HG02571 (cell line): ENCODE results near the gene PHACTR1.
"Not testable (repeated sequence)": the region's sequence is repeated elsewhere in the genome, so short reads cannot be mapped to it uniquely, and the experiment has no call there.

Experiments
- ATAC-seq: cut with Tn5 transposase; IDR thresholded peaks from one replicate; pipeline ENCODE4 v1.9.1; 2021; ENCODE audit warnings: mild to moderate bottlenecking, moderate library complexity; ENCODE audit not compliant: unreplicated experiment

Gene PHACTR1

DNA sequence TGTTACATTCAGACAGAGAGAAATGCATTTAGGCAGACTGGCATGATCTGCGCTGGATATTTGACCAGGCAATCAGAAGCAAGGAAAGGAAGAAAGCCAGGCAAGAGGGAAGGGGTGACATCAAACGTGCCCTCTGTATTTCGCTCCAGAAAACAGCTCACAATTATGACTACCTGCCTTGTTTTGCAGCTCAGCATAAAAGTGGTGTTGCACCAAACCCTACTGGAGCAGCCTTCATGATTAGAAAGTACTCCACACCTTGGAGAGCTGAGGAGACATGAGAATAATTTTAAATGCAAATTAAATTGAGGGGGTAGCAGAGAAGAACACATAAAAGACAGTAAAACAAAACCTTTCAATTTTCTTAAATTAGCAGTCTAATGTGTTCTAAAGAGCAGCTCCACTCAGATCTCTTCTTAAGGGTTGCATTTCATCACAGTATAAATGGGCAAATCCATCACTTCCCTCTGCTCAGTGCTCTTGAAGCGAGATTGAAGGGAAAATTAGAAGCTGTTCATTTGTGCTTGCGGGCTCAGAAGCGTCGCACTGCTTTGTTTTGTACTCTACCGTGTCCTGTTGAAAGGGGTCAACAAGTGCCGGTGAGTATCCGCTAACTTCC, at the start of gene PHACTR1:
Gene PHACTR1 (plus strand): TSS at position 470 of the 619 bp plus-strand sequence.
- ATAC-seq: no peak

DNA sequence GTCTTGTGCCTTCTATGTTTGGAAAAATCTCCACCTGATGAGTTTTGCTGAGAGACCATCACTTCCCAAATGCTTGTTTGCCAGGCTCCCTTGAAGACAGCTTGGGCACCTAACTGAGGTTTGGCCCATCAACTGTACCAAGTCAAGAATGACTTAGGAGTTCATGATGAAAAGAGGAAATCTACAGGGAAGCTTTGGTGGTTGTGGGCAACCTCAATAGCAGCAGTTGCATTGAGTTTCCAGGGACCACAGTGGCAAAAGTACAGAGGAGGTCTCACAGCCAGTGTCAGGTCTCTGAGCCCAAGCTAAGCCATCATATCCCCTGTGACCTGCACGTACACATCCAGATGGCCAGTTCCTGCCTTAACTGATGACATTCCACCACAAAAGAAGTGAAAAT, 49.7 kb upstream of the PHACTR1 start:
- ATAC-seq: no peak

DNA sequence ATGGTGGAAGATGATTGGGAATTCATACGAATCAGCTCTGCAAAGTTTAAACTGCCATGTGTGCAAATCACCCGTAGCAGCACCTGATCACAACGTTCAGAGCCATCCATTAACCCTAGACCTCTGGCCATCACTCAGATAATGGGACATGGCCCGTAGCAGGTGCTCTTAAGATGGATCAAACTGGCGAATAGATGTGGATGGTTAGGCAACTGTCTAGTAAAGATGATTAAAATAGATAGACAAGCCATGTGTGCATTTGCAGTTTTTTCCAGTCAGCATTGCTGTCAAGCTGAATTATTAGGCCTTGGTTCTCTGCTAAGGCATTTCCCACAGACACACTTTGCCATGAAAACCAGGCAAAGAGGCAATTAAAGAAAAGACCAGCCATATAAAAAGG, 40.6 kb upstream of the PHACTR1 start:
- no peak for ATAC-seq

DNA sequence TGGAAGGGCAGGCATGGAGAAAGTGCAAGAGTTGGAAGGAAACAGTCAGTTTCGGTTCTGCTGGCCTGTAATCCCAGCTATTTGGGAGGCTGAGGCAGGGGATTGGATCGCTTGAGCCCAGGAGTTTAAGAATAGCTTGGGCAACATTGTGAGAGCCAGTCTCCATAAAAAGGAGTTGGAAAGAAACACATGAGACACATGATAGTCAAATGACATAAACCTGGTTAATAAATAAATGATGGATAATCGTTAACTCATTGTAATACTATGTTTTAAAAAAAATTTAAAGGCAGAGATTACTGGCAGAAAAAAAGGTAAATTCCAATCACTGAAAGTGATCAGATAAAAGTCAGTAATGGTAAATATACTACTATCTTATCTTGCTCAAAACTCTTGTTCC, 37.2 kb upstream of the PHACTR1 start:
- ATAC-seq: no peak

DNA sequence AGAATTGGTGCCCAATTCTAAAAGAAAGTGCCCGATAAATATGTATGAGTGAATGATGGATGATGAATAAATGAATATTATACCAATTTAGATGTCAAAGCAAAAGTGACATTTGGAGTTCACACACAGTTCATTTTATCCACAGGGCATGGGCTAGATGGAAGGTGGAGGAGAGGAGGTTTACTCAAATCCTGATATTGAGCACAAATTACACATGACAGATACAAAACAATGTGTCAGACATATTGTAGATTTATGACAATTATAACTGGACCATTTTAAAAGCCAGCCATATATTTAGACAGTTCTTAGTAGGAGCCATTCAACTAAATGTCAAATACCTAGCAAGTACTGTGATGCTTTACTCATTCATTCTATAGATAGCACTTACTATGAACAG, 23.4 kb upstream of the PHACTR1 start:
- no peak for ATAC-seq

DNA sequence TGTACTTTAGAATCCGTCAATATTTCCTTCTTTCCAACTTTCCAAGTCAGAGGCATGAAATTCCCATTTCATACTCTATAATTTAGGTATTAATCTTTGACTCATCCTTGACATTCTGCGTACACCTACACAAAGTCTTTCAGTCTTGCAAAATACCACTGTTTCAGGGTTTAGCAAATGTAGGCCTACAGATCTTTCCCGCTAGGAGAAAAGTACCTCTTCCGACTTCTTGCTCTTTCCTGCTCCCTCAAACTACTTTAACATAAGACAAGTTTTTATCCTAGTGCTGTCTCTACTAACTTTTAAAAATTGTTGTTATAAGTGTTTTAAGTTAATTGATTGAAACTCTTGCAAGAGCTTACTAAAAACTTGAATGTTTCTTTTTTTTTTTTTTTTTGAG, 18.3 kb upstream of the PHACTR1 start:
- ATAC-seq: no peak

DNA sequence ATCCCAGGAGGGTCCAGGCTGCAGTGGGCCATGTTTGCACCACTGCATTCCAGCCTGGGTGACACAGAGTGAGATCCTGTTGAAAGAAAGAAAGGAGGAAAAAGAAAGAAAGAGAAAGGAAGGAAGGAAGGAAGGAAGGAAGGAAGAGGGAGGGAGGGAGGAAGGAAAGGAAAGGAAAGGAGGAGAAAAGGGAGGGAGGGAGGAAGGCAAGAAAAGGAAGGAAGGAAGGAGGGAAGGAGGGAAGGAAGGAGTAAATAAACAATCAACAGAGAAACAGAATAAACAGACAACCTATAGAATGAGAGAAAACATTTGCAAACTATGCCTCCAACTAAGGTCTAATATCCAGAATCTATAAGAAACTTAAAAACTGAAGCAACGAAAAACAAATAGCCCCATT, 11.6 kb upstream of the PHACTR1 start:
- ATAC-seq: no peak

DNA sequence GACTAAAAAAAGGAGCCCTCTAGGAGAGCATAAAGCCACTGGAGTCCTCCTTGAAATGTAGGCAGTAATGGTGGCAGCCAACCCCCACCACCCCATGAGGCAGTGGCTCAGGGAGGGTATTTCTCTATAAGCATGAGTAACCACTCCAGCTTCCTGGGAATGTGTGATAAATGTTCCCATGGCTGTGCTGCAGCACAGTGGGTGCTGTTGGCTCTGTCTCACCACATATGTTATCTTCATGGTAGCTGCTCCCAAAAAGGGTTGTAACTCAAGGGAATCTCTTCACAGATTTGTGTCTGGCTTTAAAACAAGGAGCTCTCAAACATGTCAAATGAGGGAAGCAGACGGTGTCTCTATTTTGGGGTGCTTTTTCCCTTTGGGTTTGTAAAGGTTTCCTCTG, 7.5 kb upstream of the PHACTR1 start:
- no peak for ATAC-seq

DNA sequence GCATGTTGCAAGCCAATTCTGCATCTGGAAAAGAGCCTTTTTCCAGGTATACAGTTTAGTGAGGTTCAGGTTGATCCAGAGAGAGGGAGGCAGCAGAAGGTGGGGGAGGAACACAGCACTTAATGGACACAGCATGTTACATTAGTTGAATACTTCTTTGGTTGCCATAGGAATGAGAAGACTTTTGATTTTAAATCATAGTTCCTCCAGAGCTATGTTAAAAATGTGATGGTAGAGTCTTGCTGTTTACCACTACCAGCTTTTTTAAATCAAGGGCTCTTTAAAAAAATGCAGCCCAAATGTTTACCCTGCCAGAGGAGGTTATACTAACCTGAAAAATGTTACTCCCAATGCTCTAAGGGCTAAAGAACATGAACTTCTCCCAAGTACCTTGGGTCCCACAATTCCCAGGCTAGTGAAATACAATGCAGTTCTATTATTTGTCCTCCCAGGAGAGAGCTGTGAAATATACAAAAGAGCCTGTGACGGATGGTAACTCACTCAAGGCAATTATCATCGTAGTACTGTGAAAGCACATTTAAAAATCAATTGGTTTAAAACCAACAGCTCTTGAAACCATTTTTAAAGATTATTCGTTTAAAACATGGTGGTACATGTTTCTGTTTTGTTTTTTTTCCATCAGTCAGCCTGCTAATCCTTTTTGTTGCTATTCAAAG, 6.9 kb upstream of the PHACTR1 start:
- no peak for ATAC-seq

DNA sequence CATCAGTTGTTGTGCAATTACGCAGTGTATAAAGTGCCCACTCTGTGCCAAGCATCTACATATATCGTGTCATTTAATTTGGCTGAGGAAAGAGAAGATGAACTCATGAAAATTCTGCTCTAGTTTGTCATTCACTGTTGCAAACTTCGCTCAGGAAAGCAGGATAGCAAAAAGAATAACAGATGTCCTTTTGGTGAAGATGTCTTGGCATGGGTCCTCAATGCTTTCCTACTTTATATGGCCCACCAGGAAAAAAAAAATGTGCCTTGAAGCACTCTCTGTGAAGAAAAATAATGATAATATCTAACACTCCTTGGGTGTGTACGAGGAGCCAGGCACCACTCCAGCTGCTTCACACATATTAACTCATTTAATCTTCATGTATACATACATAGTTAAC, 5.6 kb upstream of the PHACTR1 start:
- no peak for ATAC-seq

DNA sequence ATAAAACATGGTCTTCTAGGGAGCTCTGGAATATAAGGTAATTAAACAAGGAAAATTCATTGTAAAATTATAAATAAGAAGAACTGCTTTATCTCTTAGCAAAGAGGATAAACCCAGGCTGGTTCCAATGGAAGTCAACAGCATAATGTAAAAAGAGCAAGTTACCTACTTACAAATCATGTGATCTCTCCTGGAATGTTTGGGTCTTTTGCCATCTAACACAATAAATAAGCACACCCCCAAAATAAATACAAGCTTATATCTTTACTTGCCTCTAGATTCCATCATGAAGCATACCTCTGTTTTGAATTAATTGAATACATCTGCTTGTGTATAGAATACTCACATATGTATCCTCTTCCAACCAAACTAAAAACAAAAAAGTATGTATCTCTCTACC, 2.5 kb upstream of the PHACTR1 start:
- ATAC-seq: no peak

DNA sequence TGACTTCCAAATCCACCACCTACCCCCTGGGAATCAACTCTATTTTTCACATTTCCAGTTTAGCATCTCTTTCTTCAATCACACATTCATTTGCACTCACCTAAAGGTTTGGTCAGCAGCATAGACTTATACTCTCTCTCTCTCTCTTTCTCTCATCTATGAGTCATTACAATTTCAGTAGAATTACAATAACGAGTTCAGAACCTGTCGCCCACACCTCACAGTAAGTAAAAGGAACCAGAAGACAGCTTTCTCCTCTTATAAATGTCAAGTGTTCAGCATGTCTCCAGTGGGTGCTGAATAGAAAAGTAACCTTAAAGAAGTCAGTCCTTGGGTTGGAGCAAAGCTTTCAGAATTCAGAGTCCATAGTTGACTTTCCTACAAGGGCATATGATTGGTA, 1.1 kb upstream of the PHACTR1 start:
- ATAC-seq: no peak

DNA sequence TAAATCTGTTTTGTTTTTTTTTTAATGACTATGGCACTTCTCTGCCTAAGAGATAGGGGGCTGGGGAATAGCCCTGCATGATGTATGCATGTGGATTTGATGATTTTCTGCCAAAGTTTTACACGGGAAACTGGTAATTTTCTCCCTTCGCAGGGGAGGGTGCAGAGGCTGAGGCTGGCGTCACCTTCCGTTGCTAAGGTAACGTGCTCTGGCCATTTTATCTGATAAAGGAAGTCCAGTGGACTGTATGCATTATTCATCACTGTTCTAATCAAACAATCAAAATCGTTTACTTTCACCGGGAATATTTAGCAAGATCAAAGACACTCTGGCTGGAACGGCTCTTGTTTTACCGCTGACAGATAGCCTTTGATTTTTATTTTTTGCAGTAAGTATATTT, 789 bp downstream of the PHACTR1 start:
- no peak for ATAC-seq

DNA sequence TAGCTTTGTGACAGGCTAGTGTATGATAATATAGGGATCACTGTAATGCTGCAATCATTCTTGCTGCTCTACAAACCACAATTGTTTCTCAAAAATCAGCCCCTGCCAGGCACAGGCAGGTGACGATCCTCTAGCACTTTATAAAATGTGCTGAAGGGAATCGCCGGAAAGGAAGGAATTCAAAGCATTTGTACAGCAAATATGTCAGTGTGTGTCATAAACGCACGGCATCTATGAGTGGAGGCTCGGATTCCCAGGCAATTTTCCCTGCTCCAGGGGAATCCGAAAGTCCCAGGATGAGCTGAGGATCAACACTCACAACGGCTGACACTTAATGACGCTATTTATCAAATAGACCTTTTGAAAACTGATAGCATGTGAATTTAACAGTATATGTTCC, 1.4 kb downstream of the PHACTR1 start:
- no peak for ATAC-seq

DNA sequence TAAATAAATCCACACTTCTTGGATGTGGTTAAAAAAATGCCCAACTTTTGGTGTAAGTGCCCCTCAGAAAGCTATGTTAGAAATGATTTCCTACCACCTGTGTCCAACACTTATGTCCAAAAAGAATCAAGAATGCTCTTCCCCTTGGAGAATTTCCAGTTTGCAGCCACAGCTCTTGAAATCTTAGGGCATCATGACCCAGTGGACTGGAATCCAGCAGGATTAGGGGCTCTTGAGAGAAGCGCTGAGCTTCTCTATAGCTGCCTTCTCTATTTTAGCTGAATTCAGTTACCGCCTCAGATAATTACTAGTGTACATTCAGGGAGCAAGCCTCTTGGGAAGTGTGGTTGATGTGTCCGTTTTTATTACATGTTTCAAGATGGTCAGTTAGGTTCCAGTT, 2.5 kb downstream of the PHACTR1 start:
- no peak for ATAC-seq

DNA sequence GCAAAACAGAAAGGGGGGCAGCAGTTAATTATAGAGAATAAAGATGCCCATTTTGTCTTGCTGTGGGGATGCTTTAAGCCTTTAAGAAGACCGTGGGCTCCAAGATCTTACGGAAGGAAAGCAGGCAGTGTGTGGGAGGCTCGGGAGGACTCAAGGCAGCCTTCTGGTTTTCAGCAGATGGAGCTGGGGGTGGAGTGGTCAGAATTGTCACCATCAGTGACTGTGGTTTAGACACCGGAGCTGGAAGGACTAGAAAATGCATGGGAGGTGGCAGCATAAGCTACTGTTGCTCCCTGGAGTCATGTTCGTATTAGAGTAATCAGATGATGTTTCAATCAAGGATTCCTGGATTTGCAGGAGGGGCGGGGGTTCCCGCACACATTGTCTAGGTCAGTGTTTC, 3.7 kb downstream of the PHACTR1 start:
- ATAC-seq: no peak

DNA sequence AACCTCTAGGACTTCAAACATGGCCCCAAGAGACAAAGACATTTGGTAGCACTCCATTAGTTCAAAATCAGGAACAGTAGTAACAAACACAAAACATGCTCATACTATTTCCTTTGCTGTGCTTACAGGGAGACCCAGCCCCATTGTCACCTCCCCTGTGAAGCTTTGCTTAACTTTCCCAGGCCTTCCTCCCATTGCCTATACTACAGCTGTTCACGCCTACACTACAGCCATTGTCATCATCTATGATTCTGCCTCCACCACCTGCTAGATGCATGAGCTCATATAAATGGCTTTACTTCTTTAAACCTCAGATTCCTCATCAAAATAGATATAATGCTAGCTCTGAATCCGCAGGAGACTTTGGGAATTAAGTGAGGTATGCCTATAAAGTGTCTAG, 8.7 kb downstream of the PHACTR1 start:
- no peak for ATAC-seq

DNA sequence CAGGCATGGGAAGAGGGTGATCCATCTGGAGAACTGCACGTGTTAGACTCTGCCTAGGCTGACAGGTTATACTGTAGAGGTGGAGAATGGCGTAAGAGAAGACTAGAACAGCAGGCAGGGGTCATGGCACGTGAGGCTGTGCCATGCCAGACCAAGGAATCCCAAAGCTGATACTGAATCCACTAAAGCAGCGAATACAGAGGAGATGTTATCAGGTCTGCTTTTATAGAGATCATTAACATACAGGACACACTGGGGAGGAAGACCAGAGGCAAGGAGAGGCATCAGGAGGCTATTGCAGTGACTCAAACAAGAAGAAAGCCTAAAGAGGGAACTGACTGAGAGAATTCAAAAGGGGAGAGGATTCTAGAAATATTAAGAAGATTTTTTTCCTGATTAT, 12.9 kb downstream of the PHACTR1 start:
- no peak for ATAC-seq

DNA sequence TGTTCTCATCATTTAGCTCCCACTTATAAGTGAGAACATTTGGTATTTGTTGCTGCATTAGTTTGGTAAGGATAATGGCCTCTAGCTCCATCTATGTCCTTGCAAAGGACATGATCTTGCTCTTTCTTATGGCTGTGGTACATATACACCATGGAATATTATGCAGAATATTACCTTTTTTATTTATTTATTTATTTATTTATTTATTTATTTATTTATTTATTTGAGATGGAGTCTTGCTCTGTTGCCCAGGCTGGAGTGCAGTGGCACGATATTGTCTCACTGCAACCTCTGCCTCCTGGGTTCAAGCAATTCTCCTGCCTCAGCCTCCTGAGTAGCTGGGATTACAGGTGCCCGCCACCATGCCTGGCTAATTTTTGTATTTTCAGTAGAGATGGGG, 14.2 kb downstream of the PHACTR1 start:
- ATAC-seq: not testable (repeated sequence)

DNA sequence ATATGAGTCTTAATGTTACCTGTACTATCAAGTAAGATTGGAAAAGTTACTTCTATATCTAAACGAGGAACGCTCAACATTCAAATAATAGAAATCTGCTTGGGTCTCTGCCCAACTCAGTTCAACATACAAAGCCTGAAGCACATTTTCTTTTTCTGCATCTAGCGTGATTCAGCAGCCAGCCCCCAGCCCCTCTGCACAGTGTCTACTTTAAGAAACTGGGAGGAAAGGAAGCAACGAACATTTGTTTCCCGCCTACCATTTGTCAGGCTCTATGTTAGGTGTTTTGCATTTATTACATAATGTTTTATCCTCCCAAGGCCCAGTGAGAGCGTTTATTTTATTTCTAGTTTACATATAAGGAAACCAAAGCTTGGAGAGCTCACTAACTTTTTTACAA, 17.3 kb downstream of the PHACTR1 start:
- no peak for ATAC-seq

DNA sequence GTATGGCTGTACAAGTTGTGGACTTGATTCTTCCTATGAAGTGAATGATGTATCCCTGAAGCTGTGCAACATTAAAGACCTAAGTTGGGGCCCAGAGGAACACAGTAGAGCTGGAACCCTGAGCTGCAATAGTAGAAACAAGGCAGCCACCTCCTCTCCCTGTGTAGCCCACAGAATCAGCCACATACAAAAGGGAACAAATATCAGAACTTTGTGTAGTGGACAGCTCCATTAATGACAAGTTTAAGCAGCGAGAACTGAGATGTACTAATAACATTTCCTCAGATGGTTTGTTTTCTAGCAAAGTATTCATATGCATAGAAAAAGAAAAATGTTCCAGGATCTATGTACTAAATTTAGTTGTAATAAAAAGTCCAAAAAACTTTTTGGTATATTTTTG, 19.2 kb downstream of the PHACTR1 start:
- no peak for ATAC-seq

DNA sequence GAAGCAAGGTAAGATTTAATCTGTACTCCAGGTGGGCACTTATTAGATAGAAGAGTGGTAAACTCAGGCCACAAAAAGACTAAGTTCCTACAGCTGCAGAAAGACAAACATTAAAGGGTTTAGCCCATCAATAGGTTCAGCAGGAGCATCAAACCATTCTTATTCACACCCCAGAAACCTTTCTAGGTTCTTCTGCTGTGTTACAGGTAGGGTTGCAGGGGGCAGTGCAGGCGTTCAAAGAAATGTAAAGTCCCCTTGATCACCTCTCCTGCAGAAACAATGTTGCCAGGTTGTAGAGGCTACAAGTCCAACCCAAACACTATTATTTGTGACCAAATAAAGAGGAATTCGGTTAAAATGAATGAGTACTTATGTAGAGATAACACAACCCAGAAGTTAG, 31.8 kb downstream of the PHACTR1 start:
- no peak for ATAC-seq
